ENCODE data around the gene RASD1. TPM values are rescaled to one million over a fixed set of nuclear protein-coding genes. Genes with fewer than 3 reads are reported as not detected.

RASD1 gene
- total RNA-seq, 1 experiment from 2014 or later: 5.7 TPM

DNA sequence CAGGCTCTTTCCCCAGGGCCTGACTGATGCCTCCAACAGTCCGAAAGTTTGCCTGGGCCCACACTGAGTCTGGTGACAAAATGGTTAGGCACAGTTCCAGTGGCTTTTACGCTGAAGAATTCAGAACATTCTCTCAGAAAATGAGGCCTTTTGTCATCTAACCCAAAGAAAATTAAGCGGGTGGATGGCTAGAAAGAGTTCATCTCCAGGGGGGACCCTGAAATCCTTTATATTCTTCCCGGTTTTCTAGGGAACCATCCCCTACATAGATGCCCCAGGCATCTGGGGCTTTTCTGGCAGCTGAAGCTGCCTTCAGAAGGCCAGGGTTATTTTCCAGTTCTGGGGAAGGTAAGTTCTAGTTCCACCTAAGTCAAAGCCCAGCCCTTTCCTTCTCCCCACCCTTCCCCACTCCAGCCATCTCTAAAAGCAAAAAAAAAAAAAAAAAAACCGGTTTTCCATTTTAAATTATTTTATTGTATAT is 2.2 kb downstream of the RASD1 start:
- H3K23ac ChIP-seq (ENCODE audit: insufficient read length, low read depth, low read length): no peak overlapping the region
- H3K23me2 ChIP-seq (ENCODE audit: insufficient read length, low read depth, low read length, poor library complexity, severe bottlenecking): peaks cover 21% of the 10 kb centered on the region
- no peak overlapping the region for H3K4ac ChIP-seq (ENCODE audit: low read depth, low read length)
- Mint-ChIP-seq H3K4me3 (peak overlapping the region; percentile 42 to 69), H3K27me3 (ENCODE audit: low read depth) (peaks cover 42% of the 10 kb centered on the region), H3K9me3 (no peaks in the 10 kb centered on the region; a peak in 1 of 5 replicates), H3K36me3 (ENCODE audit: insufficient read depth in 1 of 3, low read depth in 3 of 3) (peaks cover 6 to 28% (median 21%) of the 10 kb centered on the region in 3 experiments), H3K27ac (no peak overlapping the region), H3K4me1 (peaks cover 33 to 37% of the 10 kb centered on the region in 2 experiments)
- H2BK5ac ChIP-seq (ENCODE audit: insufficient read length, low read length): no peak overlapping the region
- no peak overlapping the region for H4K8ac ChIP-seq (replicated peaks; ENCODE audit: insufficient read length, low read depth, low read length)
- H4K91ac ChIP-seq (ENCODE audit: insufficient read length, low read depth, low read length): no peak overlapping the region
- H3K18ac ChIP-seq (ENCODE audit: insufficient read length, low read depth, low read length): no peak overlapping the region
- H3T11ph ChIP-seq (ENCODE audit: low read length): no peak overlapping the region
- H2BK120ac ChIP-seq (ENCODE audit: low read depth, low read length, poor library complexity, severe bottlenecking): no peak overlapping the region
- H4K20me1 ChIP-seq (ENCODE audit: control insufficient read depth, insufficient read depth, insufficient read length): no peaks in the 10 kb centered on the region
- H2AK5ac ChIP-seq (ENCODE audit: insufficient read length, low read length): no peak overlapping the region
- no peaks in the 10 kb centered on the region for H3K79me1 ChIP-seq (ENCODE audit: insufficient read depth, low read depth, low read length, poor library complexity, severe bottlenecking)
- DNase-seq: no peak
- H3K9ac ChIP-seq (ENCODE audit: extremely low read depth, insufficient read length, low read length): no peak overlapping the region
- no CpG with 5 or more reads among the region's 5 CpGs for WGBS (ENCODE audit: extremely low coverage, insufficient read length, low lambda C conversion rate)
- H3K14ac ChIP-seq (ENCODE audit: insufficient read depth, low read length): no peak overlapping the region
- no peak for TF ChIP-seq CTCF (conservative IDR thresholded peaks at IDR 0.05)
- H2BK20ac ChIP-seq (ENCODE audit: low read depth, low read length, poor library complexity, severe bottlenecking): no peak overlapping the region
- peak overlapping the region; percentile 67 for H3K4me2 ChIP-seq (ENCODE audit: insufficient read depth, insufficient read length, low read length)
- H3K56ac ChIP-seq (ENCODE audit: insufficient read length, low read depth, low read length): no peak overlapping the region
- H4K5ac ChIP-seq (ENCODE audit: insufficient read length, low read depth, low read length): no peak overlapping the region
- H3K4me1 ChIP-seq (ENCODE audit: insufficient read depth, low read length): peaks cover 3% of the 10 kb centered on the region; the same call in 1 of the 2 replicates
- peaks cover 8% of the 10 kb centered on the region; the same call in 1 of the 2 replicates for H3K27me3 ChIP-seq (ENCODE audit: insufficient read depth, low read length)
- H2BK15ac ChIP-seq (ENCODE audit: low read depth, low read length): no peak overlapping the region
- no peaks in the 10 kb centered on the region for H3K79me2 ChIP-seq (ENCODE audit: insufficient read depth, low read length)
- H3K9me3 ChIP-seq (ENCODE audit: control insufficient read depth, low read depth, low read length): no peaks in the 10 kb centered on the region
- no peak overlapping the region for H2BK12ac ChIP-seq (ENCODE audit: insufficient read length, low read depth, low read length)
- H2AFZ ChIP-seq (ENCODE audit: low read length): no peak overlapping the region
- no peak overlapping the region for H3K27ac ChIP-seq (ENCODE audit: insufficient read length, low read depth, low read length)
